Naive B cell (primary cell): ENCODE measurements around the gene GRAP2. TPM values are rescaled to one million over a fixed set of nuclear protein-coding genes. Genes with fewer than 3 reads are reported as not detected.
A peak's percentile ranks its signal among the peaks of the same experiment; 100 is the strongest.
"Not testable (repeated sequence)": the region's sequence is repeated elsewhere in the genome, so short reads cannot be mapped to it uniquely, and the experiment has no call there.

Experiments used
- ATAC-seq, 2 donors: fragments of 150-1000 bp; cut with Tn5 transposase; 2 replicates each; pipeline ENCODE4 v1.10.0; 2021; ENCODE audit warnings: low read depth in 2 of 2, mild to moderate bottlenecking in 2 of 2, moderate library complexity in 2 of 2
- DNase-seq: peaks from one replicate; pipeline ENCODE4 v3.0.0; 2022
- H3K27ac Mint-ChIP-seq, 6 donors: one replicate each; pipeline ENCODE4 v1.8.0; 2020 to 2022; ENCODE audit warnings: mild to moderate bottlenecking in 6 of 6, mixed read lengths in 6 of 6, moderate library complexity in 5 of 6, inconsistent platforms in 2 of 6
- H3K27me3 Mint-ChIP-seq, 3 donors: one replicate each; pipeline ENCODE4 v1.8.0; 2021 to 2022; ENCODE audit warnings: mixed read lengths in 3 of 3, mild to moderate bottlenecking in 1 of 3
- H3K36me3 Mint-ChIP-seq, 2 donors: one replicate each; pipeline ENCODE4 v1.8.0; 2020 to 2022; ENCODE audit warnings: mixed read lengths in 2 of 2, inconsistent platforms in 1 of 2, mild to moderate bottlenecking in 1 of 2
- H3K4me1 Mint-ChIP-seq, 3 donors: one replicate each; pipeline ENCODE4 v1.8.0; 2020 to 2022; ENCODE audit warnings: mixed read lengths in 3 of 3, inconsistent platforms in 1 of 3, mild to moderate bottlenecking in 1 of 3, moderate library complexity in 1 of 3
- H3K4me3 Mint-ChIP-seq, 8 donors: one replicate each; pipeline ENCODE4 v1.8.0; 2020 to 2022; ENCODE audit warnings: mild to moderate bottlenecking in 8 of 8, mixed read lengths in 8 of 8, moderate library complexity in 8 of 8, inconsistent platforms in 2 of 8
- H3K9me3 Mint-ChIP-seq, 7 donors: one replicate each; pipeline ENCODE4 v1.8.0; 2020 to 2022; ENCODE audit warnings: mixed read lengths in 7 of 7, mild to moderate bottlenecking in 5 of 7, inconsistent platforms in 2 of 7, moderate library complexity in 1 of 7
- polyA plus RNA-seq, 6 donors: library from polyadenylated mRNA; unstranded; fragments of 300-500 nt; fragmentation: Illumina TruSeq; gene quantifications; one replicate each; pipeline ENCODE4 v1.2.3, GENCODE V29; 2021; ENCODE audit warnings: low read depth in 6 of 6

GRAP2 gene
- polyA plus RNA-seq, 6 donors from 2014 or later: 7.7 to 37.7 (median 18.7) TPM

DNA sequence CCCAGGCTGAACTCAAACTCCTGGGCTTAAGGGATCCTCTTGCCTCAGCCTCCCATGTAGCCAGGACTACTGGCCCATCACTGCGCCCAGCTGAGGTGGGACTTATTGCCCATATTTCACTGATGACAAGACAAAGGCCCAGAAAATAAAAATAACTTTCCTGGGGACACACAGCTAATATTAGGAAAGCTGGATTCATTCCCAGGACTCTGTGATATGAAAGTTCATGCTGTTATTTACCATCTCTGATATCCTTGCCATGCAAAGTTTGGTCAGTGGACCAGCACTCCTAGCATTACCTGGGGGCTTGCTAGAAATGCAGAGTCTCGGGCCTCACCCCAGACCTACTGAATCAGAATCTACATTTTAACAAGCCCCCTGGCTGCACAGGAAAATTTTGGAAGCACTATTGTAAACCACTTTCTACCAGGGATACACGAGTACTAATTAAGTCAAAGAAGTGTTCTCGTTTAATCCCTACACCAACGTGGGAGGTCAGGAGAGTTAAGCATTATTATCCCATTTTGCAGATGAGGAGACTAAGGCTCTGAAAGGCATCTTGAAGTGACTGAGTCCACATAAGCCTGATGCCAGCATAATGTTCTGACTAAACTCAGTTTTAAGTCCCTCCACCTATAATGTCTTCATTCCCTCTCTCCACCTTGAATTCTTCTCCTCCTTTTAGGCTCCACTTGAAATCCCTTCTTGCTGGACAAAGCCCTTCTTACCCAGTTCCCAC, 91.4 kb downstream of the GRAP2 start:
- H3K27me3 Mint-ChIP-seq: peaks cover 35 to 56% (median 50%) of the 10 kb centered on the region in 3 donors
- H3K36me3 Mint-ChIP-seq: no peaks in the 10 kb centered on the region
- peaks cover 0 to 9% (median 0%) of the 10 kb centered on the region in 3 donors for H3K4me1 Mint-ChIP-seq
- no peaks in the 10 kb centered on the region for H3K9me3 Mint-ChIP-seq
- DNase-seq (no peak), ATAC-seq (no peak)
- H3K4me3 Mint-ChIP-seq: no peak overlapping the region
- H3K27ac Mint-ChIP-seq: no peak overlapping the region

DNA sequence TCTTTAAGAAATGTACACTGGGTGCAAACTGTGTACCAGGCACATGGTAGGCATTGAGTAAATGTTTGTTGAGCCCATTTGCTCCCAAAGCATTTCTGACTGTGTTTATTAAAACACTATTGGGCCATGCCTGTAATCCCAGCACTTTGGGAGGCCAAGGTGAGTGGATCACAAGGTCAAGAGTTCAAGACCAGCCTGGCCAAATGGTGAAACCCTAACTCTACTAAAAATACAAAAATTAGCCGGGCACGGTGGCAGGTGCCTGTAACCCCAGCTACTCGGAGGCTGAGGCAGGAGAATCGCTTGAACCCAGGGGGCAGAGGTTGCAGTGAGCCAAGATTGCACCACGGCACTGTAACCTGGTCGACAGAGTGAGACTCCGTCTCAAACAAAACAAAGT, 92.0 kb downstream of the GRAP2 start:
- H3K36me3 Mint-ChIP-seq, H3K27ac Mint-ChIP-seq, H3K9me3 Mint-ChIP-seq, DNase-seq, H3K4me1 Mint-ChIP-seq, ATAC-seq: not testable (repeated sequence)
- Mint-ChIP-seq H3K27me3 (peaks cover 39 to 62% (median 57%) of the 10 kb centered on the region in 3 donors), H3K4me3 (peak overlapping the region in 1 of 8 donors; percentile 10)

DNA sequence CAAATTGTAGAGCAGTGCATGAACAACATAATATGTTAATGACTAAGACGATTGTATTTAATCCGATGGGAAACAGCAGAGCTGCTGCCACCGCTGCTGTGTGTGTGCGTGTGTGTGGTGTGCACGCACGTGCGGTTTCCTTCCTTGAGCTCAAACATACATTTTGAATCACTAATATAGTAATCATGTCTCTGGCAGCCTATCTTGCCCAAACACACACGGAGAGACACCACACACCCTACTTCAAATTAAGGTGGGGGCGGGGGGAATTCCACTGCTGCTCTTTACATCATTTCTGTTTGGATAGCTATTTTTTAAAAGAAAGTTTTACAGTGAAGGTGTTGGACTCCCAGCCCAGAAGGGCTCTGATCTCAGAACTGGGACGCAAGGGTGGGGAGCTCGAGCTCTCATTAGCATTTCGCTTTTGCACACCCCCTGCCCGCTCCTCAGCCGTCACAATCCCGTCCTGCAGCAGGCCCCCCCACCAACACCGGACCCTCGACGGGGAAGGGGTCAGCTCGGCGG, 93.2 kb downstream of the GRAP2 start:
- Mint-ChIP-seq H3K27ac (peak overlapping the region in 2 of 6 donors; percentile 58 to 88), H3K9me3 (no peaks in the 10 kb centered on the region), H3K4me3 (peak overlapping the region; percentile 48 to 87 (median 68)), H3K4me1 (peaks cover 0 to 7% (median 0%) of the 10 kb centered on the region in 3 donors), H3K27me3 (peaks cover 37 to 56% (median 55%) of the 10 kb centered on the region in 3 donors), H3K36me3 (no peaks in the 10 kb centered on the region)
- peak; percentile 14 for DNase-seq
- peak; percentile 57 to 61 for ATAC-seq

GRCh38 chr22:39994566-39995392, 93.9 kb downstream of the GRAP2 start, which contains the start of gene FAM83F:
FAM83F (plus strand) TSS chr22:39994954; CDS start chr22:39995043, 89 bp downstream.
- no peaks in the 10 kb centered on the region for H3K36me3 Mint-ChIP-seq
- H3K9me3 Mint-ChIP-seq: no peaks in the 10 kb centered on the region
- peaks cover 40 to 54% (median 49%) of the 10 kb centered on the region in 3 donors for H3K27me3 Mint-ChIP-seq
- ATAC-seq (peak; percentile 79 to 80), DNase-seq (peak; percentile 45)
- H3K4me1 Mint-ChIP-seq: peaks cover 0 to 7% (median 0%) of the 10 kb centered on the region in 3 donors
- peak within 1 kb of the TSS in 2 of 6 donors; percentile 58 to 88 for H3K27ac Mint-ChIP-seq
- H3K4me3 Mint-ChIP-seq: peak within 1 kb of the TSS; percentile 49 to 87 (median 68)

- Mint-ChIP-seq H3K36me3 (no peaks in the 10 kb centered on the region), H3K27me3 (peaks cover 46 to 54% (median 48%) of the 10 kb centered on the region in 3 donors)
Observed at GRCh38 chr22:39995393-39996252, 94.7 kb downstream of the GRAP2 start.

GRCh38 chr22:39996732-39997131, 95.8 kb downstream of the GRAP2 start:
- H3K27me3 Mint-ChIP-seq: peaks cover 46 to 61% (median 54%) of the 10 kb centered on the region in 3 donors

More at GRCh38 chr22:39995393-39996252, 94.7 kb downstream of the GRAP2 start:
- Mint-ChIP-seq H3K9me3 (no peaks in the 10 kb centered on the region), H3K4me1 (peaks cover 0 to 7% (median 0%) of the 10 kb centered on the region in 3 donors), H3K4me3 (peak overlapping the region in 5 of 8 donors; percentile 22 to 57 (median 51)), H3K27ac (no peak overlapping the region)
- ATAC-seq (no peak), DNase-seq (no peak)

GRCh38 chr22:39997421-39997820, 96.5 kb downstream of the GRAP2 start:
- no peak for ATAC-seq
- H3K4me3 Mint-ChIP-seq: peak overlapping the region in 1 of 8 donors; percentile 36
- no peak for DNase-seq
- no peak overlapping the region for H3K27ac Mint-ChIP-seq
- H3K27me3 Mint-ChIP-seq: peaks cover 47 to 63% (median 60%) of the 10 kb centered on the region in 3 donors
- no peaks in the 10 kb centered on the region for H3K9me3 Mint-ChIP-seq
- peaks cover 0 to 7% (median 0%) of the 10 kb centered on the region in 3 donors for H3K4me1 Mint-ChIP-seq
- H3K36me3 Mint-ChIP-seq: no peaks in the 10 kb centered on the region

More at GRCh38 chr22:39996732-39997131, 95.8 kb downstream of the GRAP2 start:
- no peak for DNase-seq
- H3K27ac Mint-ChIP-seq: no peak overlapping the region
- ATAC-seq: no peak
- H3K36me3 Mint-ChIP-seq: no peaks in the 10 kb centered on the region
- no peaks in the 10 kb centered on the region for H3K9me3 Mint-ChIP-seq
- H3K4me1 Mint-ChIP-seq: peaks cover 0 to 7% (median 0%) of the 10 kb centered on the region in 3 donors
- peak overlapping the region in 3 of 8 donors; percentile 8 to 36 (median 33) for H3K4me3 Mint-ChIP-seq

DNA sequence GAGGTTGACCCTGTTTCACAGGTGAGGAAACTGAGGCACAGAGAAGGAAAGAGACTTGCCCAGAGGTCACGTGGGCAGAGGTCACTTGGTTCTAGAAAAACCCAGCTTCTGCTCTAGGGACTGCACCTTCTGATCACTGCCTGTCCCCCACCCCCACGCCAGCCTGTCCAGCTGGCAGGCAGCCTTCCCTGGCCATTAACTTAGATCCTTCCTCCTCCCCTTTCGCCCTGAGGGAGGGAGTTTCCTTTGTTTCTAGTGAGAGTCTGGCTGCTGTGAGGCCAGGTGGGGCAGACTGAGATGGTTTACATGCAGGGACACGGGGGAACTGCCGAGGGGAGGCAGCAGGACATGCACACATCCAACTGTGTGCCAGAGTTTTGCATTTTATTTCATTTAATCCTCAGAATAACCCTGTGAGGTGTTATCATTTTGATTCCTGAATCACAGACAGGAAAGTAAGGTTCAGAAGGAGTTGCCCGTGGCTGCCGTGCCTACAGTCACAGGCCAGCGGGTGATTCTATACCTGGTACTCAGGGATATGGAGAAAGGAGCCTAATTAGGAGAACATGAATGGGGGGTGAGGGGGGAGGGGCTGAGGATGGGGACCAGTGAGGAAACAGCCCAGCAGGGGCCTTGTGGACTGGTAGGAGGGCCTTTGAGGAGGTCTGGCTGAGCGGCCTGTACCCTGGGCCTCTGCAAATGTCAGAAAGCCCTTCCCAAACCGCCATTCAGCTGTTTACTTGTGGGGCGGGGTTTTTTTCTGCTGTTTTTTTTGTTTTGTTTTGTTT, 97.2 kb downstream of the GRAP2 start:
- Mint-ChIP-seq H3K27ac (peak overlapping the region in 1 of 6 donors; percentile 32), H3K4me1 (peaks cover 0 to 7% (median 0%) of the 10 kb centered on the region in 3 donors), H3K4me3 (no peak overlapping the region), H3K27me3 (peaks cover 48 to 61% (median 56%) of the 10 kb centered on the region in 3 donors), H3K36me3 (no peaks in the 10 kb centered on the region), H3K9me3 (no peaks in the 10 kb centered on the region)
- ATAC-seq (no peak), DNase-seq (no peak)

- Mint-ChIP-seq H3K27me3 (peaks cover 39 to 54% (median 45%) of the 10 kb centered on the region in 3 donors), H3K4me1 (peaks cover 0 to under 1% (median 0%) of the 10 kb centered on the region in 3 donors), H3K27ac (no peak overlapping the region), H3K36me3 (no peaks in the 10 kb centered on the region), H3K9me3 (no peaks in the 10 kb centered on the region), H3K4me3 (no peak overlapping the region)
- ATAC-seq (no peak), DNase-seq (no peak)
Observed at GRCh38 chr22:39999144-39999757, 98.4 kb downstream of the GRAP2 start.

GRCh38 chr22:40000171-40000570, 99.3 kb downstream of the GRAP2 start:
- DNase-seq (no peak), ATAC-seq (no peak)
- no peaks in the 10 kb centered on the region for H3K4me1 Mint-ChIP-seq
- H3K36me3 Mint-ChIP-seq: no peaks in the 10 kb centered on the region
- H3K27me3 Mint-ChIP-seq: peaks cover 42 to 61% (median 50%) of the 10 kb centered on the region in 3 donors
- H3K9me3 Mint-ChIP-seq: no peaks in the 10 kb centered on the region
- H3K4me3 Mint-ChIP-seq: peak overlapping the region in 1 of 8 donors; percentile 26
- no peak overlapping the region for H3K27ac Mint-ChIP-seq

- Mint-ChIP-seq H3K4me1 (no peaks in the 10 kb centered on the region), H3K27ac (no peak overlapping the region), H3K4me3 (no peak overlapping the region), H3K9me3 (no peaks in the 10 kb centered on the region), H3K27me3 (peaks cover 40 to 59% (median 48%) of the 10 kb centered on the region in 3 donors), H3K36me3 (no peaks in the 10 kb centered on the region)
- DNase-seq: no peak
- no peak for ATAC-seq
Observed at GRCh38 chr22:40001106-40001505, 100.2 kb downstream of the GRAP2 start.
